Measurements from ENCODE around the gene MKX.

- TF ChIP-seq CTCF (conservative IDR thresholded peaks at IDR 0.05; ENCODE audit: low read length) (no peak), EZH2phosphoT487 (IDR thresholded peaks at IDR 0.05; ENCODE audit: borderline replicate concordance, low read depth, low read length) (no peak)
These were observed 46.6 kb upstream of the MKX start for GRCh38 chr10:27792216-27792615.
